Hepatocyte (in vitro differentiated cells): ENCODE data around the gene ERBB4.

ENCODE experiments used
- EZH2 ChIP-seq: fragments of 200-600 bp; sonication (generic); IDR thresholded peaks from 2 replicates; pipeline ENCODE4 v1.6.1; 2016; ENCODE audit warnings: antibody characterized with exemption, mild to moderate bottlenecking, borderline replicate concordance
- TF ChIP-seq, protein P1 (sequence below): fragments of 200-600 bp; sonication (generic); IDR thresholded peaks from 2 replicates; pipeline ENCODE4 v1.5.1; 2016; ENCODE audit warnings: antibody characterized with exemption, mild to moderate bottlenecking; ENCODE audit not compliant: poor library complexity

DNA sequence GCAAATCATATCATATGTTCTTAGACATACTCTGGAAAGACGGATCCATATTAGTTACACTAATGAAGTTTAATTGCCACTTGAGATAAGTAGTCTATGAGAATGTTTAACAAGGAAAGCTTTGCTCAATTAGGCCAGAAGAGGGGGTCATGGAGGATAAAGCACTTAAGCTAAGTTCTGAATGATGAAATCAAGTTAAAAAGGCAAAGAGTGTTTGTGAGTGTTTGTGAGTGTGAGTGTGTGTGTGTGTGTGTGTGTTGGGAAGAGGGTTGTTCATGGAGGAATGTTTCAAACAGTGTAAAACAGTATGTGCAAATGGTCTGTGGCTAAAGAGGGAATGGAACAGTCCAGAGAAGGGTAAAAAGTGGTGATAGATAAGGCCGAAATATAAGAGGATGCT, 360.9 kb downstream of the ERBB4 start:
- TF ChIP-seq, protein P1, sequence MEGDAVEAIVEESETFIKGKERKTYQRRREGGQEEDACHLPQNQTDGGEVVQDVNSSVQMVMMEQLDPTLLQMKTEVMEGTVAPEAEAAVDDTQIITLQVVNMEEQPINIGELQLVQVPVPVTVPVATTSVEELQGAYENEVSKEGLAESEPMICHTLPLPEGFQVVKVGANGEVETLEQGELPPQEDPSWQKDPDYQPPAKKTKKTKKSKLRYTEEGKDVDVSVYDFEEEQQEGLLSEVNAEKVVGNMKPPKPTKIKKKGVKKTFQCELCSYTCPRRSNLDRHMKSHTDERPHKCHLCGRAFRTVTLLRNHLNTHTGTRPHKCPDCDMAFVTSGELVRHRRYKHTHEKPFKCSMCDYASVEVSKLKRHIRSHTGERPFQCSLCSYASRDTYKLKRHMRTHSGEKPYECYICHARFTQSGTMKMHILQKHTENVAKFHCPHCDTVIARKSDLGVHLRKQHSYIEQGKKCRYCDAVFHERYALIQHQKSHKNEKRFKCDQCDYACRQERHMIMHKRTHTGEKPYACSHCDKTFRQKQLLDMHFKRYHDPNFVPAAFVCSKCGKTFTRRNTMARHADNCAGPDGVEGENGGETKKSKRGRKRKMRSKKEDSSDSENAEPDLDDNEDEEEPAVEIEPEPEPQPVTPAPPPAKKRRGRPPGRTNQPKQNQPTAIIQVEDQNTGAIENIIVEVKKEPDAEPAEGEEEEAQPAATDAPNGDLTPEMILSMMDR: no peak
- no peak for TF ChIP-seq EZH2
